GOT3 (cell line): Measurements from ENCODE around the gene DNAJC10.
"Not testable (repeated sequence)": the region's sequence is repeated elsewhere in the genome, so short reads cannot be mapped to it uniquely, and the experiment has no call there.

Source experiments
- DNase-seq: peaks from one replicate; lab custom pipeline; 2025; ENCODE audit warnings: mixed read lengths; lab: John Stamatoyannopoulos, UW

DNAJC10 gene

DNA sequence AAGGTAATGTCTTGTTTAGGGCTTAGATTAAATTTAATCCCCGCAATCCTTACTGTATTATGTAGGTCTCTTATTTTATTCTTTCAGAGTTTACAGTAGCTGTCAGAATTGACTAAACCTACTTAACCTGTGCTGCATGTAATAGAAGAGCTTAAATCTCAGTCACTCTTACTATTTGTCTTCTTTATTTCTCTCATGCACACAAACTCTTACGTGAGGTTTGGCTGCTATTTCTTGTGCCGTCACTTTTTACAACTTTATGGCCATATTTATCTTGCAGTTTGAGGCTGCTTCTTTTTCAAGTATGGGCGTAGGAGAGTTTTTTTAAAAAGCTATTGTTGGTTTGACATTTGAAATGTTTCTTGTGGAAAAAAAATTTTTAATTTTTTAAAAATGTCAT lies 12.0 kb downstream of the DNAJC10 start:
- DNase-seq = no peak

DNA sequence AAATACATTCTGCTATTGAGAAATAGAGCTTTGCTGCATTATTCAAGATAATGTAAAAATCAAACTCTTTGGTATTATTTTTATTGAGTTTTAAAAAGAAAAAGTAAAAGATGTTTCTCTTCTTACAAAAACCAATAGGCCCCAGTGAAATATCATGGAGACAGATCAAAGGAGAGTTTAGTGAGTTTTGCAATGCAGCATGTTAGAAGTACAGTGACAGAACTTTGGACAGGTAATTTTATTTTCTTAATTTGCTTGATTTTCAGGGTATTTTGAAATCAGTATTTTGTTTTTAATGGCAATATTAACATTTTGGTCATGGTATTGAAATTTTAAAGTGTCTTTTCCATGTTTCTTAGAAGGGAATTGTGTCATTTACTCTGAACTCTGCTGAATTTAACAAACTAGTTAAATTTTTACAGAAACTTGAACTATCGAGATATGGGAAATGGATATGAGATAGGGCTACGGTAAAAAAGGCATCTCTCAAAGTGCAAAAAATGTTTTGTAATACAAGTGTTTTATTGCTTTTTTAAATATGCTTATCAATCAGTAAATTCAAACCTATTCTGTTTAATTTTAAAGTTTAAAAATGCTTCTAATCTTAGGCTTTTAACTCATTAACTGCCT lies 13.8 kb downstream of the DNAJC10 start:
- DNase-seq = no peak

DNA sequence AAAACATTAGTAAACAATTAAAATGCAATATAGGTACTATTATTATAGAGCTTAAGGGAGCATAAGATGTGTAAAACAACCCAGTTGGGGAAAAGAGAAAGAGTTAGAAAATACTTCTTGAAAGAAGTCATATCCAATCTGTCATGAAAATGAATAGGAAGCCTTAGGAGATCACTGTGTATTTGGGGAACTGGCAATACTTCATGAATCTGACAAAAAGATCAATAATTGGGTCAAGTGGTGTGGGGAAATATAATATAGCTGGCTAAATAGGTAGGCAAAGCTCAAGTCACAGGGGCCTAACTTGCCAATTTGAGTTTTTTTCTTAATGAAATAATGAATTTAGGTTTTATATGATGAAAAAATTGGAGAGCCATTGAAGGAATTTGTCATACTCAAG lies 14.4 kb downstream of the DNAJC10 start:
- DNase-seq = no peak

DNA sequence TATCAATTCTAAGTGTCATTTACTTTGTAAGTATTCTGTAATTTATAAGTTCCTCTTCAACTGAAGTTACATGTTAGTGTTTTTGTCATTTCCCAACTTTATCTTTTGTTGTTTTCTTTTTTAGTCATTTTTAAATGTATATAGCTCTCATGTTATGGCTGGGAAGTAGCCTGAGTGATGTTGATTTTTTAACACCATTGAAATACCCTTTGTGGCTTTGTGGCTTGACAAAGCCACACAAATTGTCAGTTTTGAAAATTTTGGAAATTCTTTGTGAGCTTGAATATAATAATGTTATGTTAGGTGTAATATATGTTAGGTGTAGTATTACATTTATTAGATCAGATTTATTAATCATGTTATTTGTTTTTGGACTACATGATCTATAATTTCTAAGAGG lies 16.7 kb downstream of the DNAJC10 start:
- no peak for DNase-seq

GRCh38 chr2:182733572-182733971 lies 17.5 kb downstream of the DNAJC10 start:
- no peak for DNase-seq

GRCh38 chr2:182736856-182737255 lies 20.8 kb downstream of the DNAJC10 start:
- DNase-seq = not testable (repeated sequence)

- DNase-seq = no peak
Measured at GRCh38 chr2:182740701-182741100, 24.6 kb downstream of the DNAJC10 start.

DNA sequence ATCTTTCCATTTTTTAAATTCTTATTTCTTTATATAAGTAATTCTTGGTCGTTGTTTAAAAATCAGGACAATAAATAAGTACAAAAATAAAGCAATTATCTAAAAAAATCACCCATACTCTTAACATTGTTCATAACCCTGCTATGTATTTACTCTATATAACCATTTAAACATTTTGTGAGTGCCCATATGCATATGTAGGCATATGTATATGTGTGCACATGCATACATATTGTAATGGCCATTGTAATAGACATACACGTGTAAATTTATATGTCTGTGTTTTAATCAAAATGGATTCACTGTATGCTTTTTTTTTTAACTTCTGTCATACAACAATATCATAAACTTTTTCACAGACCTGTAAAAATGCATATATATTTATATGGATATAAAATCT lies 25.6 kb downstream of the DNAJC10 start:
- DNase-seq = no peak

DNA sequence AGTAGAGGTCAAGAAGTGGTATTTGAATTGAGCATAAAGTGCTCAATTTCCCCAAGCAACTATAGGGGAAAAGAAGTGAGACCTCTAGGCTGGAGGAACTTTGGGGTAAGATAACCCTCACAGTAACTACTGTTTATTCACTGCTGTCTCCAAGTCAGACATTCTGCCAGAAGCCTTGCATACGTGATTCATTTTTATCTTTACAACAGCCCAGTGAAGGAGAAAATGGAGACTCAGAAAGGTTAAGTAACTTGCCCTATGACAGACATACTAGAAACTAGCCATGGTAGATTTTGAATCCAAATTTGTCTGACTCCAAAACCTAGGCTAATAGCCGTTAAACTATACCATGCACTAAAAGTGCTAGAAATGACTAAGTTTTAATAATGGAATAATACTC lies 28.4 kb downstream of the DNAJC10 start:
- no peak for DNase-seq

DNA sequence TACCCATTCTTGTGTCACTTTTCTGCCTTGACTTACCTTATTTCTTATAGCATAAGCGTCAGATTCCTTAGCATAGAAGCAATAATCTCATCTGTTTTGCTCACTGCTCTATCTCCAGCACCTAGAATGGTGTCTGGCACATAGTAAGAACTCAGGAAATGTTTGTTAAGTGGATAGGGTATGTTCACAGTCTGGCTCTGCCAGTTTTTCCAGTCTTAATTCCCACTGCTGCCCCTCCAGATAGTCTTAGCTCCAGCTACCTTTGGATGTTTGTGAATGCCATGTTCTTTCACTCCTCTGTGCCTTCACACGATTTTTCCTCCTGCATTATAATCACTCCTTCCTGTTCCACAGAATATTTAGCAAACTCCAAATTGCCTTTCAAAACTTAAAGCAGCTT lies 29.0 kb downstream of the DNAJC10 start:
- no peak for DNase-seq

DNA sequence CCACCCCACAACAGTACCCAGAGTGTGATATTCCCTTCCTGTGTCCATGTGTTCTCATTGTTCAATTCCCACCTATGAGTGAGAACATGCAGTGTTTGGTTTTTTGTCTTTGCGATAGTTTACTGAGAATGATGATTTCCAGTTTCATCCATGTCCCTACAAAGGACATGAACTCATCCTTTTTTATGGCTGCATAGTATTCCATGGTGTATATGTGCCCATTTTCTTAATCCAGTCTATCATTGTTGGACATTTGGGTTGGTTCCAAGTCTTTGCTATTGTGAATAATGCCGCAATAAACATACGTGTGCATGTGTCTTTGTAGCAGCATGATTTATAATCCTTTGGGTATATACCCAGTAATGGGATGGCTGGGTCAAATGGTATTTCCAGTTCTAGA lies 29.8 kb downstream of the DNAJC10 start:
- not testable (repeated sequence) for DNase-seq

GRCh38 chr2:182754231-182754630 lies 38.2 kb downstream of the DNAJC10 start:
- DNase-seq = no peak

DNA sequence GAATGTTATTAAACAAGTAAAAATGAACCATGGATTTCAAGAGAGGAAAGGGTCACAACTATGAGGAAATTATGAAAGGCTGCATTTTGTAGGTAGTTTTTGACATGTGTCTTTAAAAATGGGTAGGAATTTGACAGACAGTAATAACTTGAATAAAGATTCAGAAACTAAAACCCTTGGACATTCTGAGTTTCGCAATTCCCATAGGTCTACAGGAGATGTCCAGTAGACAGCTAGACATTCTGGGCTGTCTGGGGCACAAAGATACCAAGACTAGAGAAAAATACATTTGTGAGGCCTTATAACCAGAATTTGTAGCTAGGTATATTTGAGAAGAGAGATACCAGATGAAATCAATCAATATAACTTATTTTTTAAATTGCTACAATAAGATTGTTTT lies 42.3 kb downstream of the DNAJC10 start:
- no peak for DNase-seq

DNA sequence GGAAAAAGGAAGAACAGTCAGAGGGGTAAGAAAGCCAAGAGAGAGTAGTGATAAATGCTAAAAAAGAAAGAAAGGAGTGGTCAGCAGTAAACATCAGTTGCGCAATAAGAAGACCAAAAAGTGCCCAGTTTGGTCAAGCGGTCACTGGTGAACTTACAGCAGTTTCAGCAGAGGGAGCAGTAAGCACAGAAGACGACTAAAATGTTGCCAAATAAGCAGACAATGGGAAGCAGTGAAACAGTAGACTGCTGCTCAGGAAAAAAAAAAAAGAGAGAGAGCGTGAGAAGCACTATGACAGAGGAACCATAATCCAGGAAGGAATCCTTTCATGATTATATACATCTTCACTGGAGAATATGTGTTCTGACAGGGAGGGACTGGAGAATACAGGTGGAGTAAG lies 45.8 kb downstream of the DNAJC10 start:
- DNase-seq = no peak

GRCh38 chr2:182763311-182763912 lies 47.4 kb downstream of the DNAJC10 start:
- DNase-seq = no peak

GRCh38 chr2:182766626-182767025 lies 50.6 kb downstream of the DNAJC10 start:
- DNase-seq = no peak

GRCh38 chr2:182767578-182767977 lies 51.5 kb downstream of the DNAJC10 start:
- DNase-seq = no peak

DNA sequence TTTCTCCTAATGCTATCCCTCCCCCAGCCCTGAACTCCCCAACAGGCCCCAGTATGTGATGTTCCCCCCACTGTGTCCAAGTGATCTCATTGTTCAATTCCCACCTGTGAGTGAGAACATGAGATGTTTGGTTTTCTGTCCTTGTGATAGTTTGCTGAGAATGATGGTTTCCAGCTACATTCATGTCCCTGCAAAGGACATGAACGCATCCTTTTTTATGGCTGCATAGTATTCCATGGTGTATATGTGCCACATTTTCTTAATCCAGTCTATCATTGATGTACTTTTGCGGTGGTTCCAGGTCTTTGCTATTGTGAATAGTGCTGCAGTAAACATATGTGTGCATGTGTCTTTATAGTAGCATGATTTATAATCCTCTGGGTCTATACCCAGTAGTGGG lies 52.9 kb downstream of the DNAJC10 start:
- DNase-seq = not testable (repeated sequence)

DNA sequence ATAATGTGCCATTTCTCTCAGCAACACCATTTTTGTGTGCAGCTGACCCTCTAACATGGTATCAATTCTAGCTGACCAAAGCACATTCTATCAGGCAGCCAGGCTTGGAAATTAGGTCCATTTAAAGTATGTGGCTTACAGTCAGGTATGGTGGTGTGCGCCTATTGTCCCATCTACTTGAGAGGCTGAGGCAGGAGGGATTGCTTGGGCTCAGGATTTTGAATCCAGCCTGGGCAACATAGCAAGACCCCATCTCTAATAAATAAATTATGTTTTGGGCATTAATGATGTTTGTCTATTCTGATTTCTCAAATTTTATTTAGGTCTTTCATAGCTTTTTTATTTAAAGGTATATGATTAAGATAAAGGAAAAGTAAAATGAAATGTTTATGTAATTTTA lies 63.3 kb downstream of the DNAJC10 start:
- DNase-seq = no peak

DNA sequence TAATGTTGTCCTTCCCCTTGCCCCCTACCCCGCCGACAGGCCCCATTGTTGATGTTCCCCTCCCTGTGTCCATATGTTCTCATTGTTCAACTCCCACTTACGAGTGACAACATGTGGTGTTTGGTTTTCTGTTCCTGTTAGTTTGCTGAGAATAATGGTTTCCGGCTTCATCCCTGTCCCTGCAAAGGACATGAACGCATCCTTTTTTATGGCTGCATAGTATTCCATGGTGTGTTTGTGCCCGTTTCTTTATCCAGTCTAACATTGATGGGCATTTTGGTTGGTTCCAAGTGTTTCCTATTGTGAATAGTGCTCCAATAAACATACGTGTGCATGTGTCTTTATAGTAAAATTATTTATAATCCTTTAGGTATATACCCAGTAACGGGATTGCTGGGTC lies 65.0 kb downstream of the DNAJC10 start:
- DNase-seq = not testable (repeated sequence)

GRCh38 chr2:182782686-182783085 lies 66.6 kb downstream of the DNAJC10 start:
- not testable (repeated sequence) for DNase-seq

- DNase-seq = no peak
Measured at GRCh38 chr2:182784058-182784706, 68.1 kb downstream of the DNAJC10 start.

DNA sequence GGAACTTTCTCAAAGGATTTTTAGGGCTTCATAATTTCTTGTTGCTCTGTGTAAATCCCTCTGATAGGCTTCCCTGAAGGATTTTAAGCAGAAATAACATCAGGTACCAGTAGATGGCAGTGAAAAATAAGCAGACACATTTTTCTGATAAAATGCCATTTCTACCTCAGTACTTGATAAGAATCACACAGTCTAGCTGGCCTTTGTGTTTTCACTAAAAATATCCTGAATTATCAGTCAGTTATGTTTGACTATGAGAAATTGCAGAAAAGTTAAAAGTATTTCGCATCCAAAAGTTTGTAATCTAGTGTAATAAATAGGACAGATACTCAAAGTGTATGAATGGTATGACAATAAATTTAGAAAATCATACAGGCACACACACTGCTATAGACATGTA lies 68.7 kb downstream of the DNAJC10 start:
- DNase-seq = no peak

DNA sequence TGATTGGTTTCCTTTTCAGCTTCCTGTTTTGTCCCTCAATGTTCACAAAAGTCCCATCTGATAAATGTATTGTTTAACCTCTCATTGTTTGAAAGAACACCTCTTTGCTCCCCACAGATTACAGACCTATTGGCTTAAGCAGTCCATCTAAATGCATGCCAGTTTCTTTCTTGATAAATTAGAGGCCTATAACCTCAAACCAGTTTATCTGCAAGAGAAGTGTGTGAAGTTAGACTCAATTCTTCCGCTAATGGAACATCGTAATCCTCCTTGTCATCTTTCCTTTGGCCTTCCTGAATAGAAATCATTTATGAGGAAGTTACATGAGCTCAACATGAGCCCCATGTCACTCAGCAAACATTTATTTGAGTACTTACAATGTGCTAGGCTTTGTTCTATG lies 76.4 kb downstream of the DNAJC10 start:
- DNase-seq = no peak
